AG20443 (cell line): ENCODE data around the gene FERMT3.

ENCODE experiments used
- DNase-seq: peaks from one replicate; pipeline ENCODE4 v3.0.0; 2012; ENCODE audit warnings: low spot score, mixed read lengths

Gene FERMT3

DNA sequence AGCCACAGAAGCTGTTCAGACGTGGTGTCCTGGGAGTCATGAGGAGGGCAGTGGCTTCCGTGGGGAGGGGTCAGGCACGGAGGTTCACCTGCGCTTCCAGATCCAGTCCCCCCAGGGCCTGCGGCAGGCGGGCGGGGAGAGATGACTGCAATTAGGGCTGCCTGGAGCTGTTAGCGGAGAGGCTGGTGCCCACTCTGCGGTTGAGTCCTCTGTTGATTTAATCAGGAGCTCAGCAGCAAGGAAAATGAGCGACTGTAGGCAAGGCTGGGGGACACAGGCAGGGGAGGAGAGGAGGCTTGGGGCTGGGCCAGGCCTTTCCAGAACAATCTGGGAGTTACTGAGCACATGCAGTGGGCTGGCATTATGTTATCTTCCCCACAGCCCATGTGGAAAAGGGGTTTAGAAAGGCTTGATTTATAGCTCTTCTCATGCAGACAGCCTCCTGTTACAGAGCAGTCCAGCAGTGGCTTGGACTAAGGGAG is 57.9 kb downstream of the FERMT3 start:
- DNase-seq = no peak

DNA sequence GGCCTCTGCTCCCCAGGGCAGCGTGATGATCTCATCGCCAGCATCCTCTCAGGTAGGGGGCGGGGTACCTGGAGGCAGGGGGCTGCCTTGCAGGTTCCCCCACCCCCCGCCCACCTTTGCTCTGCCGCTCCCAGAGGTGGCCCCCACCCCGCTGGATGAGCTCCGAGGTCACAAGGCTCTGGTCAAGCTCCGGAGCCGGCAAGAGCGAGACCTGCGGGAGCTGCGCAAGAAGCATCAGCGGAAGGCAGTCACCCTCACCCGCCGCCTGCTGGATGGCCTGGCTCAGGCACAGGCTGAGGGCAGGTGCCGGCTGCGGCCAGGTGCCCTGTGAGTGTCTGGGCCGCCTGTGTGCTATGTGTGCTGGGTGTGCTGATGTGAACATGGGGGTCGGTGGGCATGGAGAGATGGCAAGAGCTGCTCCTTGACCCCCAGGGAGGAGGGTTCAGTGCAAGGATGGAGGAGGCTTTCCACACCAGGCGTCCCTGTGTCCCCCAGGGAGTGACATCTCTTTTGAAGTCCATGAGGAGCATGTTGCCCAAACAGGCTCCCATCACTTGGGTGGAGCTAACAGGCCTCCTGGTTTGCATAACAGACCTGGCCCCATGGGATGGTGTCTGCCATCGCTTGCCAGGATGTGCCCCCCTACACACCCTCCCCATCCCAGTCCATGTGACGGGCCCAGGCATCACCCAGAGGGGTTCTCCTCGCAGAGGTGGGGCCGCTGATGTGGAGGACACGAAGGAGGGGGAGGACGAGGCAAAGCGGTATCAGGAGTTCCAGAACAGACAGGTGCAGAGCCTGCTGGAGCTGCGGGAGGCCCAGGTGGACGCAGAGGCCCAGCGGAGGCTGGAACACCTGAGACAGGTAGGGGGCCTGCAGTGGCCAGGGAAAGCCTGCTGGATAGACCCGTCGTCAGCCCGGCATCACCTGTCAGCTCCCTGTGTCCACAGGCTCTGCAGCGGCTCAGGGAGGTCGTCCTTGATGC is 58.9 kb downstream of the FERMT3 start:
- DNase-seq = no peak

DNA sequence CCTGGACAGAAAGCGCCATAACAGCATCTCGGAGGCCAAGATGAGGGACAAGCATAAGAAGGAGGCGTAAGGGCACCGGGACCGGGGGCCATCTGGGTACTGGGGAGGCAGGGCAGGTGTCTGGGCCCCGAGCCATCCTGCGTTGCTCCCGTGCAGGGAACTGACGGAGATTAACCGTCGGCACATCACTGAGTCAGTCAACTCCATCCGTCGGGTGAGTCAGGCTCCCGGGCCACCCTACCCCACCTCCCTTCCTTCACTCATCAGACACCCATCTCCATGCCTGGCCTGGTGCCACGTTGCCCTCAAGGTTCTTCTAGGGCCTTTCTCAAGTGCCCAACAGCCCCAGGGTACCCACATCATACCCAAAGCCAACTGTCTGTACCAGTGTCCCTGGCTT is 59.8 kb downstream of the FERMT3 start:
- no peak for DNase-seq

DNA sequence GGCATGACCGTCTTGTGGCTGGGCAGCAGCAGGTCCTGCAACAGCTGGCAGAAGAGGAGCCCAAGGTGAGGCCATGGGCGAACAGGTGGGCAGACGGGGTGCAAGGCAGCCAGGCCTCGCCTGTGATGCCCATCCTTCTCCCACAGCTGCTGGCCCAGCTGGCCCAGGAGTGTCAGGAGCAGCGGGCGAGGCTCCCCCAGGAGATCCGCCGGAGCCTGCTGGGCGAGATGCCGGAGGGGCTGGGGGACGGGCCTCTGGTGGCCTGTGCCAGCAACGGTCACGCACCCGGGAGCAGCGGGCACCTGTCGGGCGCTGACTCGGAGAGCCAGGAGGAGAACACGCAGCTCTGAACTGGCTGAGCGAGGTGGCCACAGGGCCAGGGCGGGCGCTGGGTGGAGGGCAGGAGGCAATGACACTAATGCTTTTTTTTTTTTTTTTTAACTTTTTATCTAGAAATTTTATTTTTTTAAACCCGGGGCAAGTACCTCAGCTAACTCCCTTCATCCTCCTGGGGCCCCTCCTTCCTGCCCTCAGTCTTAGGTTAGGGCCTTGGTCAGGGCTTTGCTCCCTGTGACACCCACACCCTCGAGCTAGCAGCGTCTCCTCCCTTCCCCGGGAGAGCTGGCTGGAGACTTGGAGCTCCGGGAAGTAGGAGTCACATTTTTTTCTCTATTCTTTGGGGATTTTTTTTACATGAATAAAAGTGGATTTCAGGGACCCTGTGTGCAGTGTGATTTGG is 60.9 kb downstream of the FERMT3 start:
- no peak for DNase-seq

DNA sequence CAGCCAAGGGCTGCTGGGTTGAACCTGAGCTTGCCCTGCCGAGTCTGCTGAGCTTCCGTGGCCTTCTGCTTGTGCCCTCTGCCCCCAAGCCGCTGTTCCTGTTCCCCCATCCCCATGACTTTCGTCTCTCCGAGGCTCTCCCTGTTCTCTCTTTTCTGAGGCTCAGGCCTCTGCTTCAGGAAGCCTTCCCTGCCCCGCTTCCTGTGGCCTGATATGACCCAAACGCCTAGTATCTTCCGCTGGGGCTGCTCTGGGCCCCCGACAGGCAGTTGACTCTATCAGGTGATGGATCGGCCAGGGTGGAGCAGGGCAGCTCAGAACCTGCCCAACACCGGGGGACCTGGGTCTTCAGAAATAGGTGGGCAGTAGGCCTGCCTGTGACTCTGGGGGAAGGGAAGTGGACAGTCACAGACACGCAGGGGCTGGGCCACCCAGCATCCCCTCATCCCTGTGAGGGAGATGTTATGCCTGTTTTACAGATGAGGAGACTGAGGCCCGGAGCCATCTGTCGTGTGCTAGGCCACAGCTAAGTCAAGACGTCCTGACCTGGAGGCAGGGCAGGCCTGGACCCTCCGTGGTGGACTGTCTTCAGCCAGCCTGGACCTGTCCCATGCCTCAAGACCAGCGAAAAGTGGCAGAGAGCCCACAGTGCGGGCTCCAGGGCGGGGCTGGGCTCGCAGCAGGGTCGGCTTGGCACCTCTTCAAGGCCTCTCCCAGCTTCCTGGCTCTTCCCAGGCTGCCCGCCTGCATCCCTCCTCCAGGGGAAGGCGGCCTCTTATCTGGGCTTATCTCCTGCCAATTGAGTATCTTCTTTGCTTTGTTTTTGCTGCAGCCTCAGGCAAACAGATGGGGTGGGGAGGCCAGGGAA is 61.7 kb downstream of the FERMT3 start:
- DNase-seq = peak; percentile 29

DNA sequence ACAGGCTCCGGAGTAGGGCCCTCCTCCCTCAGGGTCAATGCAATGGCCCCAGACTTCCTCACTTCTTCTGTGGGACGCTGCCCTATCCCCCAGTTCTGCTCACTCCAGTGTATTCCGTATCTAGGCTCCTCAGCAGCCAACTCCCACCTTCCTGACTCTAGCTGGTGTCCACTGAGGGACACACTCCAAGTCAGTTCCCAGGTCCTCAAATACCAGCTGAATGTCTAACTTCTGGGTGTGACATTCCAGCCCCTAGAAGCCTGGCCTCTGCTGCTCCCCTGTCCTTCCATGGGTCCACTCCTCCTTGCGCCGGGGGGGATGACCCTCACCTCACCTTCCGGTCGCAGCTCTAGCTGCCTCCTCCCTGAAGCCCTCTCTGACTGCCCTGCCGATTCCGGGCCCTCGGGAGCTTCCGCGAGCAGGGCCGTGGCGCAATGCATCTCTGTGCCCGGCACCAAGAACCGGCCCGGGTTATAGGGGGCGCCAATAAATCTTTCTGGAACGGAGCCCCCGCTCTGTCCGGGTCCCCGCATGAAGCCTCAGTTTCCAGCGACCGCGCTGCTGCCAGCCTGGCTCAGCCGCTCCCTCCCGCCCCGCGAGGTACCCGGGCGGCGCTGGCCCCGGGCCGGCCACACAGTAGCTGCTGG is 62.5 kb downstream of the FERMT3 start:
- DNase-seq = peak; percentile 28

DNA sequence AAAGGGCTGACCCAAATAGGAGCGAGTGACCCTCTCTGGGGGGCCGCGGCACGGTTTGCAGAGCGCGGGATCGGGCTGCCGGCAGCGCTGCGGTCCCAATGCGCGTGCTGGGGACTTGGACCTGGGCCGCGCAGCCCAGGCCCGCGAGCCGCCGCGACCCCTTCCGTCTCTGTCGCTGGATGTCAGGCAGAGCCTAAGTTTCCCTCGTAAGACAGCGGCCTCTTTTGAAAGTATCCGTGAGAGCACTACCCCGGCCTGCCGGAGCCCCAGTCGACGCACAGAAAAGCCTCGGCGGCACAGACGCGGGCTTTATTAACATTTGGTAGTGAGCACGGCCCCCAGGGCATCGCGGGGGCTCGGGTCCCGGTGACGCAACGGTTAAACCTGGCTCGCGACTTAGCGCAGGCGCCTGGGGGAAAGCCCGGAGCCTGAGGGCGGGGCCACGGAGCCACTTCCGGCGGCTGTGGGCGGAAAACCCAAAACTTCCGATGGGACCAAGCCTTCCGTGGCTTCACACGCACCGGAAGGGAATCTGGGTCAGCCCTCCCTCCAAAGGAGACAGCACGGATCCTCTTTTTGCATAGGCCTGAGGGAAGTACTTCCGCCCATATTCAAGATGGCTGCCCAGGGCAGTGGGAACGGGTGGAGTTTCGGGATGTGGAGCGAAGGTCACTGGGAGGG is 63.2 kb downstream of the FERMT3 start:
- DNase-seq = peak; percentile 92
